HFFc6 (cell line): ENCODE measurements around the gene CYRIA. TPM values are rescaled to one million over a fixed set of nuclear protein-coding genes. Genes with fewer than 3 reads are reported as not detected.

ENCODE experiments used
- DNase-seq: peaks from one replicate; pipeline ENCODE4 v3.0.0-alpha.2; 2018
- H3K27ac Mint-ChIP-seq: 2 replicates; pipeline ENCODE4 v1.8.0; 2020; ENCODE audit warnings: mild to moderate bottlenecking, mixed read lengths
- H3K27me3 Mint-ChIP-seq: 2 replicates; pipeline ENCODE4 v1.8.0; 2021; ENCODE audit warnings: mild to moderate bottlenecking, moderate library complexity, mixed read lengths; ENCODE audit not compliant: insufficient read depth
- H3K36me3 Mint-ChIP-seq: 2 replicates; pipeline ENCODE4 v1.8.0; 2021; ENCODE audit warnings: low read depth, mixed read lengths
- H3K4me1 Mint-ChIP-seq: 2 replicates; pipeline ENCODE4 v1.8.0; 2020; ENCODE audit warnings: low read depth, mixed read lengths
- H3K4me3 Mint-ChIP-seq: 2 replicates; pipeline ENCODE4 v1.8.0; 2020; ENCODE audit warnings: mild to moderate bottlenecking, moderate library complexity, mixed read lengths
- H3K9me3 Mint-ChIP-seq: 2 replicates; pipeline ENCODE4 v1.8.0; 2020; ENCODE audit warnings: mild to moderate bottlenecking, mixed read lengths
- total RNA-seq, 6 experiments: library from RNA; stranded (reverse); fragmentation: NEBNext Ultra II Directional; extraction: Animal tissue kit (Norgen Biotek cat#: 25700); gene quantifications; 2 replicates in 1 of 6; 3 replicates in 5 of 6; pipeline ENCODE4 v1.2.3, GENCODE V29; 2021
- TF ChIP-seq, protein P1 (sequence below): fragments of 200-600 bp; sonication (generic); IDR thresholded peaks from 2 replicates; pipeline ENCODE4 v1.5.0; 2021; ENCODE audit warnings: antibody characterized with exemption, mild to moderate bottlenecking

The CYRIA gene
- total RNA-seq, 6 experiments from 2014 or later, result not detected

DNA sequence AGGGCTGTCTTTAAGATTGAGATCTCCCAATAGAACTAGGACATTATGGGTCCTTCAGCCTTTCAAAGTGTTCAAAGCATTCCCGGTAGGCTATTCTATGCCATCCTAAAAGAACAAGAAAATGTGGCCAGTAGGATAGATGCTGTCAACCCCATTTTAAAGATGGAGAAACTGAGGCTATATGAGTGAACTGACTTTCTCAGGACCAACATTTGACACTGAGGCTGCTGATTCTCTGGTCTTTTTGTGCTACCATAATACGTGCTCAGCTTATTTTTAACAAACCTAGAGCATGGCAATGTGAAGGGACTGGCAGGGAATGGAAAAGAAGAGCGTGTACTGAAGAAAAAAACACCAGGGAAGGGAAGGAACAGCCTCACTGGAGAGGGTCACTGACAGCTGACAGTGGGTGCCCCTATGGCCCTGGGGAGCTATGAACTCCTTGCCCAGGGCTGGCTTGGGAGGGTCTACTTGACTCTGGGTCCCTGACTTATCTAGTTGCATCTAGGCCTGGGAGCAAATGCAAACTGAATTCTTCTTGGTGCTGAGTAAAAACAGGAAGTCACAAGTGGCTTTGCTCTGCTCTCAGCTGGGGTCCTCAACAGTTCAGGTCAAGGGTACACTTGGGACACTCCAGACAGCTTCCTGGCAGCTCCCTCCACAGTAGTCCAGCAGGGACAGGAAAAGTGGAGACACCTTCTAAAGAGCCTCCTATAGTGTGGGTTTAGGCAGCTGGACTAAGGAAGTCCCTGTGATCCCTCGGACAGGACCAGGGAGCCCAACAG is 2.3 kb downstream of the CYRIA start:
- H3K27me3 Mint-ChIP-seq, result peaks cover 9% of the 10 kb centered on the region
- H3K36me3 Mint-ChIP-seq, result 0 out of 2 replicates have a peak, but pooled peaks cover 14% of the 10 kb centered on the region
- peaks cover 37% of the 10 kb centered on the region for H3K9me3 Mint-ChIP-seq
- H3K27ac Mint-ChIP-seq, result no peak overlapping the region
- H3K4me1 Mint-ChIP-seq, result no peaks in the 10 kb centered on the region
- DNase-seq, result no peak
- no peak overlapping the region for H3K4me3 Mint-ChIP-seq
- TF ChIP-seq, protein P1, sequence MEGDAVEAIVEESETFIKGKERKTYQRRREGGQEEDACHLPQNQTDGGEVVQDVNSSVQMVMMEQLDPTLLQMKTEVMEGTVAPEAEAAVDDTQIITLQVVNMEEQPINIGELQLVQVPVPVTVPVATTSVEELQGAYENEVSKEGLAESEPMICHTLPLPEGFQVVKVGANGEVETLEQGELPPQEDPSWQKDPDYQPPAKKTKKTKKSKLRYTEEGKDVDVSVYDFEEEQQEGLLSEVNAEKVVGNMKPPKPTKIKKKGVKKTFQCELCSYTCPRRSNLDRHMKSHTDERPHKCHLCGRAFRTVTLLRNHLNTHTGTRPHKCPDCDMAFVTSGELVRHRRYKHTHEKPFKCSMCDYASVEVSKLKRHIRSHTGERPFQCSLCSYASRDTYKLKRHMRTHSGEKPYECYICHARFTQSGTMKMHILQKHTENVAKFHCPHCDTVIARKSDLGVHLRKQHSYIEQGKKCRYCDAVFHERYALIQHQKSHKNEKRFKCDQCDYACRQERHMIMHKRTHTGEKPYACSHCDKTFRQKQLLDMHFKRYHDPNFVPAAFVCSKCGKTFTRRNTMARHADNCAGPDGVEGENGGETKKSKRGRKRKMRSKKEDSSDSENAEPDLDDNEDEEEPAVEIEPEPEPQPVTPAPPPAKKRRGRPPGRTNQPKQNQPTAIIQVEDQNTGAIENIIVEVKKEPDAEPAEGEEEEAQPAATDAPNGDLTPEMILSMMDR, result no peak

DNA sequence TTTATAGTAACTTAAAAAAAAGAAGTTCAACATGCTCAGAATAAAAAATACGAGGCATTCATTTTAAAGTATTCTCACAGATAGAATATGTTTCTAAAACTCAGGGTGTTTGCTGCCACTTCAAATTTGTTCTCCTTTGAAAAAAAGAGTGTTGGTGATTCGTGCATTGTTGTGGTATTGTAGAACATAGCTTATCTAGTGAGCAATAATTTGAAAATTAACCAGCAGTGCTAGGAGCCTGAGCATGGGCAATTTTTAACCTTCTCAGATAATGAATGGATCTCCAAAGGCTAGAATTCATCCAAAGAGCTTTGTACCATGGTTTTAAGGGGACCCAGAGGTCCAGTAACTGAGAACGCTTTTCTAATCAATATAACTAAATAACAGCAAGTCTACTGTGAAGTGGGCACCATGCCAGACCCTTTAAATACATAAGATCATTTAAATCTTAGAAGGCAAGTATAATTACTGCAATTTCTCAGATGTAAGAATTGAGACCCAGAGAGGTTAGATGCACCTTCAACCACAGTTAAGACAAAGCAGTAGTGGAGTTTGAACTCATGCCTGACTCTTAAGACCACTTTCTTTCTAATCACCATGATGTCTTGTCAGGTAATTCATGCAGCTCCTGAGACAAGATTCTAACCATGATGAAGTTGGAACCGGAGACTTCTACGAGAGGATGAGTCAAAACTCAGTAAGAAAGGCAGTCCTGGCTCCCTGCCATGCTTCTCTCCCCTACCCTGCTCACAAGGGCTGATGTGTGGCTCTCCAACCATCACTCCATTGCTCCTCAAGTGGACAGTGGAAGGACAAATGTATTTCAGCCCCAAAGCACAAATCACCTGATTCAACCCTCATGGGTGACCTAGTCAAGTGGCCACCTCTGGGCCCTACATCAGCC is 3.4 kb downstream of the CYRIA start:
- TF ChIP-seq, protein P1, result no peak
- no peak overlapping the region for H3K27ac Mint-ChIP-seq
- H3K27me3 Mint-ChIP-seq, result peaks cover 9% of the 10 kb centered on the region
- DNase-seq, result no peak
- H3K4me3 Mint-ChIP-seq, result no peak overlapping the region
- peaks cover 40% of the 10 kb centered on the region for H3K9me3 Mint-ChIP-seq
- H3K36me3 Mint-ChIP-seq, result 0 out of 2 replicates have a peak, but pooled peaks cover 14% of the 10 kb centered on the region
- H3K4me1 Mint-ChIP-seq, result no peaks in the 10 kb centered on the region

DNA sequence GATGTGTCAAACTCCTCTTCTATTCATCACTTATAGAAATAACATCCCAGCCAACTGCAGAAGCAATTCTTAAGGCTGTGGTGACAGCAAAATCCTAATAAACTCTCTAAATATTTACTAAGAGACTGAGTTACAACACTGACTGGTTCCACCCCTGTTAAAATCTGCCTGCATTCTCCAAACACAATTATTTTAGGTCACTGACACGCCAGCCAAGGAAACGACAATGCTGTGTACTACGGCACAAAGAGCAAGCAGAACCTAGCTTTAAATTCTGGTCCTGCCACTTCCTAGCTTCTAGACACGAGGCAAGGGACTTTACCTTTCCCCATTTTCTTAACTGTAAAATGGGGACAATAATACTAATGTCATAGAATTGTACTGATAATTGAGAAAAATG is 4.1 kb downstream of the CYRIA start:
- TF ChIP-seq, protein P1, result no peak
- no peaks in the 10 kb centered on the region for H3K4me1 Mint-ChIP-seq
- 0 out of 2 replicates have a peak, but pooled peaks cover 14% of the 10 kb centered on the region for H3K36me3 Mint-ChIP-seq
- no peak overlapping the region for H3K4me3 Mint-ChIP-seq
- no peak overlapping the region for H3K27ac Mint-ChIP-seq
- H3K27me3 Mint-ChIP-seq, result peaks cover 9% of the 10 kb centered on the region
- peaks cover 46% of the 10 kb centered on the region for H3K9me3 Mint-ChIP-seq
- no peak for DNase-seq

DNA sequence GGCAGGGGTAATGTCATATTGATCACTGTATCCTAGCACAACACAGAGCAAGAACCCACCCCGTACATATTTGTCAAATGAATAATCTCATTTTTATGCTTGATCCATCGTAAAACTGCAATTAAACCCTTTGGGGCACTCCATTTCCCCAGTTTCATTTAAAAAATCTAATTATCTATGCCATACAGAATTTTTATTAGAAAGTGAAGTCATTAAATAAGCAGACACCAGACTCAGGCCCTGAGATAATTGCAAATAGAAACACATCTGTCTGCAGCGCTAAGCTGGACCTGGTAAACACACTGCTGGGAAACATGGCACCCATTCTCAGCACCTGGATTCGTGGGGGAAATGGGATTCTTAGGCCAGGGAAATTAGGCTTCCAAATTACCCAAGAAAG is 5.1 kb downstream of the CYRIA start:
- Mint-ChIP-seq H3K36me3 (0 out of 2 replicates have a peak, but pooled peaks cover 14% of the 10 kb centered on the region), H3K4me1 (no peaks in the 10 kb centered on the region), H3K27ac (no peak overlapping the region), H3K4me3 (no peak overlapping the region), H3K27me3 (peaks cover 9% of the 10 kb centered on the region), H3K9me3 (peaks cover 50% of the 10 kb centered on the region)
- no peak for DNase-seq
- TF ChIP-seq, protein P1, result no peak

DNA sequence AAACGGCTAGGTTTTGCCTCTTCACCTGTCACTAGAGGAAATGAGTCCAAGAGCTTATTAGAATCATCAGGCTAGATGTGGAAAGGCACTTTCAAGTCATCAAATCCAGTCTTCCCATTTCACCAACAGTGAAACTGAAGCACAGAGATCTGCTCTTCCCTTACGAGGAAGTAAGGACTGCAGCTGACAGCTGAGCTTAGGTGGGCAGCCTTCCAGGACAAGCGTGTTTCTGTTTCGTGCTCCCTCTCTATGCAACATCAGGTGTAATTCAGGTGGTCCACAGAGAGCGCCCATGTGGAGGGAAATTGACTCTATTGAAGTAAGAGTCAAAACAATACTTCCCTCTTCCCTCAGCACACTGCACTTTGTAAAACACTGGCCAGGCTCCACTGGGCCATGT is 5.5 kb downstream of the CYRIA start:
- Mint-ChIP-seq H3K36me3 (0 out of 2 replicates have a peak, but pooled peaks cover 14% of the 10 kb centered on the region), H3K27me3 (peaks cover 9% of the 10 kb centered on the region)
- TF ChIP-seq, protein P1, result no peak

More for the DNA sequence above, 5.5 kb downstream of the CYRIA start:
- H3K27ac Mint-ChIP-seq, result no peak overlapping the region
- DNase-seq, result no peak
- no peak overlapping the region for H3K4me3 Mint-ChIP-seq
- H3K4me1 Mint-ChIP-seq, result no peaks in the 10 kb centered on the region
- H3K9me3 Mint-ChIP-seq, result peaks cover 52% of the 10 kb centered on the region
